Heart right ventricle (tissue), 16 donors: ENCODE results near the gene DLG5. TPM values are rescaled to one million over a fixed set of nuclear protein-coding genes. Genes with fewer than 3 reads are reported as not detected.
A peak's percentile ranks its signal among the peaks of the same experiment; 100 is the strongest.

Source experiments
- ATAC-seq, 8 donors: fragments of 200-7000 bp; cut with Tn5 transposase; one replicate each; pipeline ENCODE4 v1.9.1; 2020; ENCODE audit warnings: mild to moderate bottlenecking in 8 of 8, moderate library complexity in 8 of 8, moderate number of reproducible peaks in 1 of 8
- DNase-seq, 2 donors: peaks; one replicate each; pipeline ENCODE4 v3.0.0-alpha.2; 2020
- H3K27ac ChIP-seq, 10 donors: fragments of 200-600 bp; sonication (generic) in 2 of 10; one replicate each; pipeline versions ENCODE4 v1.5.0 to v1.8.0; 2020 to 2022; ENCODE audit warnings: mild to moderate bottlenecking in 3 of 10
- H3K27me3 ChIP-seq, 7 donors: fragments of 200-600 bp; one replicate each; pipeline ENCODE4 v1.8.0; 2021 to 2022; ENCODE audit warnings: mild to moderate bottlenecking in 2 of 7
- H3K36me3 ChIP-seq, 9 donors: fragments of 200-600 bp; sonication (generic) in 1 of 9; one replicate each; pipeline versions ENCODE4 v1.5.0 to v1.8.0; 2020 to 2022; ENCODE audit warnings: mild to moderate bottlenecking in 2 of 9
- H3K4me1 ChIP-seq, 9 donors: fragments of 200-600 bp; sonication (generic) in 1 of 9; one replicate each; pipeline versions ENCODE4 v1.5.0 to v1.8.0; 2020 to 2022; ENCODE audit warnings: mild to moderate bottlenecking in 4 of 9
- H3K4me3 ChIP-seq, 10 donors: fragments of 200-600 bp; sonication (generic) in 2 of 10; one replicate each; pipeline versions ENCODE4 v1.5.0 to v1.8.0; 2020 to 2022; ENCODE audit warnings: mild to moderate bottlenecking in 7 of 10, moderate library complexity in 2 of 10
- H3K9me3 ChIP-seq, 11 donors: fragments of 200-600 bp in 10 of 11; sonication (generic) in 2 of 11; one replicate each; pipeline versions ENCODE4 v1.5.0 to v1.8.0; 2013 to 2022; ENCODE audit warnings: mild to moderate bottlenecking in 2 of 11, control low read depth in 1 of 11, moderate library complexity in 1 of 11
- WGBS, 2 donors: extraction: QIAGEN DNeasy Blood & Tissue Kit; methylation state at CpG; one replicate each; pipeline ENCODE4 v1.1.7; 2013; ENCODE audit warnings: inconsistent platforms in 1 of 2; 5-methylcytosine and 5-hydroxymethylcytosine counted together
- intact Hi-C, 10 donors: fragments of 100-400 bp; cut with DNase I; formaldehyde crosslinking; loops; one replicate each; pipeline versions ENCODE4 v1.11.1 to v1.14.2; 2022
- polyA plus RNA-seq, 2 donors: library from polyadenylated mRNA; stranded (reverse); fragments of 200-250 nt; gene quantifications; one replicate each; pipeline ENCODE4 v1.2.3, GENCODE V29; 2013
- total RNA-seq, 10 donors: library from RNA; stranded (reverse); fragmentation: NEBNext Ultra II Directional in 3 of 10; extraction: Animal tissue kit (Norgen Biotek cat#: 25700) in 3 of 10; gene quantifications; one replicate each; pipeline versions ENCODE4 v1.2.1 to v1.2.4, GENCODE V29; 2021 to 2023
- TF ChIP-seq, protein P1 (sequence below), 9 donors: fragments of 200-600 bp; sonication (generic) in 2 of 9; IDR thresholded peaks; one replicate each; pipeline versions ENCODE4 v1.5.0 to v1.8.0; 2021 to 2022; ENCODE audit warnings: antibody characterized with exemption in 9 of 9, mild to moderate bottlenecking in 5 of 9, moderate library complexity in 1 of 9
- donor health status: Arrhythmogenic right ventricular cardiomyopathy.
- donor health status: ischemic (EF 13 %, LVEDD 7.1; RV severe dilation, severe dysfunction).
- donor health status: healthy with polysubstance abuse.
- donor health status: DM: no; HTN: yes; CAD: no.
- donor health status: DM: no; HTN: no; CAD: no.
- donor health status: ischemic (EF 25% LVEDD 6.9; RV normal size, moderate dysfunction).
- donor health status: ischemic (EF 25% LVEDD 5.7; RV mildly dilated, moderate dysfunction).
- donor health status: healthy.
- donor health status: DM: yes; HTN: yes; CAD: no.
- donor health status: Ischemic cardiomyopathy.
- donor health status: ischemic (EF 35%, LVEDD 5.7; RV mildly dilated, moderate dysfunction).
- donor health status: nonischemic (EF 11% LVEDD 7.7; RV severe dilation, severe dysfunction).
- donor health status: DM: yes; HTN: yes; CAD: no.
- donor health status: PGD.
- donor health status: ischemic (EF 29% LVEDD 5.4; RV normal size, mild dysfunction).
- donor health status: nonischemic (EF 23%, LVEDD 6.1; RV moderate dilation, normal function).

The DLG5 gene
- total and polyA plus RNA-seq, 12 donors = 5.0 to 14.1 (median 10.8) TPM

DNA sequence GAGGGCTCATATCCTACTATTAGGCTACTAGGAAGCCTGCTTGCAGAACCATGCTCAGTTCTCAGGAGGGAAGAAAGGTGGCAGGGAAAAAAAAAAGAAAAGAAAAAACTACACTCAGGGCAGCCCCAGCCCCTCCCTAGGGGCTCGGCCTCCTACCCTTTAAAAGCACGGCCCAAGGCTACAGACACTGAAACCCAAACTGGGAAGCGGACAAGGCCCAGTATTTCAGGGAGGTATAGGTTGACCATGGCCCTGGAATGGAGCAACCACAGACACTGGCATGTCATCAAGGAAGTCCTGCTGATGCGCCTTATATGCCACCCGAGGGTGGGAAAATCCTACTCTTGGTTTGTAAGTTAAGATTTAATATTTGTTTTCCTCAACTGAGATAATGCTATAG is 50.8 kb downstream of the DLG5 start:
- TF ChIP-seq, protein P1, sequence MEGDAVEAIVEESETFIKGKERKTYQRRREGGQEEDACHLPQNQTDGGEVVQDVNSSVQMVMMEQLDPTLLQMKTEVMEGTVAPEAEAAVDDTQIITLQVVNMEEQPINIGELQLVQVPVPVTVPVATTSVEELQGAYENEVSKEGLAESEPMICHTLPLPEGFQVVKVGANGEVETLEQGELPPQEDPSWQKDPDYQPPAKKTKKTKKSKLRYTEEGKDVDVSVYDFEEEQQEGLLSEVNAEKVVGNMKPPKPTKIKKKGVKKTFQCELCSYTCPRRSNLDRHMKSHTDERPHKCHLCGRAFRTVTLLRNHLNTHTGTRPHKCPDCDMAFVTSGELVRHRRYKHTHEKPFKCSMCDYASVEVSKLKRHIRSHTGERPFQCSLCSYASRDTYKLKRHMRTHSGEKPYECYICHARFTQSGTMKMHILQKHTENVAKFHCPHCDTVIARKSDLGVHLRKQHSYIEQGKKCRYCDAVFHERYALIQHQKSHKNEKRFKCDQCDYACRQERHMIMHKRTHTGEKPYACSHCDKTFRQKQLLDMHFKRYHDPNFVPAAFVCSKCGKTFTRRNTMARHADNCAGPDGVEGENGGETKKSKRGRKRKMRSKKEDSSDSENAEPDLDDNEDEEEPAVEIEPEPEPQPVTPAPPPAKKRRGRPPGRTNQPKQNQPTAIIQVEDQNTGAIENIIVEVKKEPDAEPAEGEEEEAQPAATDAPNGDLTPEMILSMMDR (IDR thresholded peaks at IDR 0.05) = no peak
- ATAC-seq (no peak), DNase-seq (no peak)
- intact Hi-C loops = no loop called here
- Histone ChIP-seq H3K36me3 (no peaks in the 10 kb centered on the region), H3K4me3 (no peak overlapping the region), H3K4me1 (peaks cover 10 to 52% (median 39%) of the 10 kb centered on the region in 9 donors), H3K27me3 (no peaks in the 10 kb centered on the region), H3K9me3 (no peaks in the 10 kb centered on the region), H3K27ac (no peak overlapping the region)
- WGBS, 2 donors = 93 to 96% methylated on average over 5 of the region's 5 CpGs

DNA sequence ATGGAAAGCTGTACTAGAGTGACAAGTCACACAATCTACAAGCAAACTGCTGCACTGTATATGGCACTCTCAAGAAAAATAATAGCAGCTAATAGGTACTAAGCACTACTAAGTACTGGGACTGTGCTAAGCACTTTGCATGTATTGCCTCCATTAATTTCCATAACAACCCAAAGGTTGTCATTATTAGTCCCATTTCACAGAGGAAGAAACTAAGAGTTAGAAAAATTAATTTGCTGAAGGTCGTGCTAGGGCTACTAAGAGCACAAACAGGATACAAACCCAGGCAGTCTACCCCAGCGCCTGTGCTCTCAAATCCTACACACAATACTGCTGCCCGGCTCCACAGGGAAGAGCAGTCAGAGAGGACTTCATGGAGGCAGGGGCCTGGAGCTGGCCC is 51.7 kb downstream of the DLG5 start:
- no peak for ATAC-seq
- Histone ChIP-seq H3K4me3 (no peak overlapping the region), H3K27ac (no peak overlapping the region), H3K36me3 (no peaks in the 10 kb centered on the region), H3K4me1 (peaks cover 10 to 49% (median 39%) of the 10 kb centered on the region in 9 donors), H3K9me3 (no peaks in the 10 kb centered on the region), H3K27me3 (no peaks in the 10 kb centered on the region)
- intact Hi-C loops = no loop called here
- 96 to 97% methylated on average over 3 of the region's 3 CpGs for WGBS, 2 donors
- TF ChIP-seq, protein P1 (IDR thresholded peaks at IDR 0.05) = no peak
- DNase-seq = no peak

DNA sequence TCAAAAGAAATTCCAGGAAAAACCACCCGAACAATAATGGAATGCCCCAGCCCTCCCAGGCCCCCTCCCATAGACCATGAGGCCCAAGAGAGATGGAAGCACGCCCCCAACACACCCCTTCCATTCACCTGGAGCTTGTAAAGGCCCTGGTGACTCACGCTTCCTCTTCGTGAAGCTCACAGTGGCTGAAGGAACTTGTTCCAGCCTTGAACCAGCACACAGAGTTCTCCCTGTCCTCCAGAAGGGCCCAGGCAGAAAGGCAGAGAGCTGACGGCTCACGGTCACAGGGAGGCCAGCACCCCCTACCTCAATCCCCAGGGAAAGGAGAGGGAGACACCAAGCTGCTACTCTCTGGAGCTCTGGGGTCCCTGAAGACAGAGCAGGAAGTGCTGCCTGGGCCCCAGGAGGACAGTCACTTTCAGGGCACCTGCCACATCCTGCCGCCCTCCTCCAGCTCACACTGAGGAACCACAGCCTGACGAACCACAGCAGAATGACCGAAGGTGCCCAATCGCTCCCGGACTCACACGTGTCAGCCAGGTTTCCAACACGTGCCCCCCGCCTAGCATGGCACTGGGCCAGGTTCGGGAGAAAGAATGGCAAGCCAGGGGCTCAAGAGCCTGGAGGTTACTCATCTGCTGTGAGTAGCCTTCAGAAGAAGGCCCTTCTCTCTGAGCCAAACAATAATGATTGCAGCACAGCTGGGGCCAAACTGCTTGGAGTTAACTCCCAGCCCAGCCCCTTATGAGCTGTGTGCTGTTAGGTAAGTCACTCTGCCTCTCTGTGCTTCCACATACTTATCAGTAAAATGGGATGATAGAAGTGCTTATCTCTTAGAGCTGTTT is 52.8 kb downstream of the DLG5 start:
- TF ChIP-seq, protein P1 (IDR thresholded peaks at IDR 0.05) = no peak
- intact Hi-C loops = no loop called here
- peak overlapping the region in 2 of 10 donors; percentile 23 to 32 for H3K27ac ChIP-seq
- WGBS, 2 donors = 44 to 53% methylated on average over 15 of the region's 15 CpGs
- peaks cover 10 to 39% (median 29%) of the 10 kb centered on the region in 9 donors for H3K4me1 ChIP-seq
- H3K27me3 ChIP-seq = no peaks in the 10 kb centered on the region
- no peak overlapping the region for H3K4me3 ChIP-seq
- H3K9me3 ChIP-seq = no peaks in the 10 kb centered on the region
- DNase-seq (no peak), ATAC-seq (peak in 5 of 8 donors; percentile 11 to 57 (median 28))
- no peaks in the 10 kb centered on the region for H3K36me3 ChIP-seq

DNA sequence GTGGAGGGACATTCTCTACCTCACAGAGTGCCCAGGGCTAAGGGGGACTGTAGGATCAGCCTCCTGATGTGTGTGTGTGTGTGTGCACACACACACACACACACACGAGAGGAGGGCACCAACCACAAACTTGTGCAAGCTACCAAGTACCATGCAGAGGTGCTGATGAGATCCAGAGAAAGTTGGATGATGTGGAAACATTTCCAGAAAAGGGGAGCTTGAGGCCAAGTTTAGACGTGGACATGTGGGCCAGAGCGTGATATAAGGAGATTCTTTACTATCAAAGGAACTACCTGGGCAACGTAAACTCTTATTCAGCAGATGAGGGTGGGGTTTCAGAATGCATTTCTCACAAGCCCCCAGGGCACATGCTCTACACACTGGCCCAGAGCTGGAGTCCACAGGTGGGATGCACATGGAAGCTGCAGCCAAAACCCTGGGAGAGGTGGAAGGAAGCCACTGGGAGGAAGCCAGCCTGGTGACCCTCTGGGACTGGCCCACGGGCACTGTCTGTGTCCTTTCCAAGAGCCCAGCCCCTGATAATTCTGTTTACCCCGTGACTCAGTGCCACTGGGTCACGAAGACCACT is 53.5 kb downstream of the DLG5 start:
- WGBS, 2 donors = 90 to 92% methylated on average over 7 of the region's 7 CpGs
- intact Hi-C loops = no loop called here
- DNase-seq = no peak
- ATAC-seq = no peak
- TF ChIP-seq, protein P1 (IDR thresholded peaks at IDR 0.05) = no peak
- H3K36me3 ChIP-seq = peaks cover 0 to 7% (median 0%) of the 10 kb centered on the region in 9 donors
- no peaks in the 10 kb centered on the region for H3K27me3 ChIP-seq
- no peaks in the 10 kb centered on the region for H3K9me3 ChIP-seq
- H3K4me1 ChIP-seq = peaks cover 4 to 32% (median 22%) of the 10 kb centered on the region in 9 donors
- peak overlapping the region in 1 of 10 donors; percentile 23 for H3K27ac ChIP-seq
- H3K4me3 ChIP-seq = no peak overlapping the region
